ENCODE measurements around the gene ALDH1A2.

Gene ALDH1A2

DNA sequence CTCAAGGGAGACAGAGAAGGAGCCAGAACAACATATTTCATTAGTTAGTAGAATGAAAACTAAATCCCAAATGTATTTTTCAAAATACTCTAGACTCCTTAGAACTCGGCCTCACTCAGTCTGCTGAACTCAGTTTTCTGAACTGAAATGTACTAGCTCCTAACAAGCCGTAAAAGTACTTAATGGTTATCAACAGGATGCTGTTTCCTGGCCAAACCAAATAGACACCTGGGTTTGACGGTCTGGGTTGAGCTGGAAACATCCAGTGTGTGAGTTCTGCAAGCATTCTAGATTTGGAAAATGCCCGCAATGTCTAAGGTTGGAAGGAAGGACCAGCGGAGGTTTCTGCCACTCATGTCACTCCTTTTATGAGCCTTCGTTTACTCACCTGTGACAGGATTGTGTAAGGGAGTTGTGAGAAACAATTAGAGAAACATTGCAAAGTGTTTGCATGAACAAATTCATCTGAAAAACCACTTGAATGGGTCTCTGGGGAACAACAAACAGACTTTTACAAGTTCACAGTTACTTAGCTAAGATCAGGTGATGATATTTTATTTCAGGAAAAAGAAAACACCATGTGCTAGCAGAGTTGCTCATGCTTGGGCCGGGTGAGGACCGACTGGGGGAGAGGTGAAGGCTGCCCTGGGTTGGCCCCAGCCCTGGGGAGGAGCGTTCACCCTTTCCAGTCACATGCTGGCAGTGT lies 151.0 kb downstream of the ALDH1A2 start:
- TF ChIP-seq, protein P1, sequence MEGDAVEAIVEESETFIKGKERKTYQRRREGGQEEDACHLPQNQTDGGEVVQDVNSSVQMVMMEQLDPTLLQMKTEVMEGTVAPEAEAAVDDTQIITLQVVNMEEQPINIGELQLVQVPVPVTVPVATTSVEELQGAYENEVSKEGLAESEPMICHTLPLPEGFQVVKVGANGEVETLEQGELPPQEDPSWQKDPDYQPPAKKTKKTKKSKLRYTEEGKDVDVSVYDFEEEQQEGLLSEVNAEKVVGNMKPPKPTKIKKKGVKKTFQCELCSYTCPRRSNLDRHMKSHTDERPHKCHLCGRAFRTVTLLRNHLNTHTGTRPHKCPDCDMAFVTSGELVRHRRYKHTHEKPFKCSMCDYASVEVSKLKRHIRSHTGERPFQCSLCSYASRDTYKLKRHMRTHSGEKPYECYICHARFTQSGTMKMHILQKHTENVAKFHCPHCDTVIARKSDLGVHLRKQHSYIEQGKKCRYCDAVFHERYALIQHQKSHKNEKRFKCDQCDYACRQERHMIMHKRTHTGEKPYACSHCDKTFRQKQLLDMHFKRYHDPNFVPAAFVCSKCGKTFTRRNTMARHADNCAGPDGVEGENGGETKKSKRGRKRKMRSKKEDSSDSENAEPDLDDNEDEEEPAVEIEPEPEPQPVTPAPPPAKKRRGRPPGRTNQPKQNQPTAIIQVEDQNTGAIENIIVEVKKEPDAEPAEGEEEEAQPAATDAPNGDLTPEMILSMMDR (IDR thresholded peaks at IDR 0.05; ENCODE audit: extremely low read depth, missing control alignments), result no peak
- DNase-seq (ENCODE audit: low spot score), result no peak

GRCh38 chr15:57911247-57911646 lies 154.3 kb downstream of the ALDH1A2 start:
- DNase-seq (ENCODE audit: low spot score), result no peak
- TF ChIP-seq, protein P1 (IDR thresholded peaks at IDR 0.05; ENCODE audit: extremely low read depth, missing control alignments), result no peak

DNA sequence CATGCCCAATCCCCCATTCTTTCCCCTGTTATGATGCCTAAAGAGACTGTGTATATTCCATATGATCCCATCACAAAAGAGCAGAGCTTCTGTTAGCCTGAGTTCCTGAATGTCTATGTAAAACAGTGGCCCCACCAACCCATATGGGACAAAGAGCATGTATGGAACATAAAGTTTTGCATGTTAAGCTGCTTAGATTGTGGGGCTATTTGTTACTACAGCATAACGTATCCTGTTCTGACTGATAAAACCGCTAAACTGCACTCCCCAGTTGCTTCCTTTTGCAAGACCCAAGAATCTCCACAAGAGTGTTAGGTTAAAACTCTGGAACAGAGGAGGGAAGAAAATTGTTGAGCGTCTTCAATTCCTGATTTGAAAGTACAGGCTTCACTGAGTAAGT lies 154.8 kb downstream of the ALDH1A2 start:
- TF ChIP-seq, protein P1 (IDR thresholded peaks at IDR 0.05; ENCODE audit: extremely low read depth, missing control alignments), result no peak

DNA sequence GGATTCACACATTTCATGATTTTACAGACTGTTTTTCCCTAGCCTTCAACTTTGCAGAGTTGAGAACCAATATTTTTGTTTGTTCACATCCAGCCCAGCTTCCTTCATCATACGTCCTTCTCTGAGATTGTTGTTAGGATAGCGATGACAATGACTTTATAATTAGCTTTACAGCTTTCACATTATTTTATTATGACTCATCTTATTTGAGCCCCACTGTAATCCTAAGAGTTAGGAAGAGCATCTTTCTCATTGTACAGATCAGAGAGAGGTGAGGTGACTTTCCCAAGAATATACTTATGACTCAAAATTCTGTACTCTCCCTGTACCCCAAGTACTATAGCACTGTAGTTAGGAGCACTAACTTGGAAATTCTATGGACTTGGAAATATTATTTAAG lies 156.1 kb downstream of the ALDH1A2 start:
- TF ChIP-seq, protein P1 (IDR thresholded peaks at IDR 0.05; ENCODE audit: extremely low read depth, missing control alignments), result no peak
- no peak for DNase-seq (ENCODE audit: low spot score)

More for the DNA sequence above, 154.8 kb downstream of the ALDH1A2 start:
- DNase-seq (ENCODE audit: low spot score), result no peak

- no peak for DNase-seq (ENCODE audit: low spot score)
- TF ChIP-seq, protein P1 (IDR thresholded peaks at IDR 0.05; ENCODE audit: extremely low read depth, missing control alignments), result no peak
Measured at GRCh38 chr15:57903626-57904025, 161.9 kb downstream of the ALDH1A2 start.
